SKM-1 (cell line): ENCODE results near the gene MORN1.

ENCODE experiments used
- DNase-seq: peaks from one replicate; lab custom pipeline; 2025; ENCODE audit not compliant: unreplicated experiment; lab: John Stamatoyannopoulos, UW

Gene MORN1

DNA sequence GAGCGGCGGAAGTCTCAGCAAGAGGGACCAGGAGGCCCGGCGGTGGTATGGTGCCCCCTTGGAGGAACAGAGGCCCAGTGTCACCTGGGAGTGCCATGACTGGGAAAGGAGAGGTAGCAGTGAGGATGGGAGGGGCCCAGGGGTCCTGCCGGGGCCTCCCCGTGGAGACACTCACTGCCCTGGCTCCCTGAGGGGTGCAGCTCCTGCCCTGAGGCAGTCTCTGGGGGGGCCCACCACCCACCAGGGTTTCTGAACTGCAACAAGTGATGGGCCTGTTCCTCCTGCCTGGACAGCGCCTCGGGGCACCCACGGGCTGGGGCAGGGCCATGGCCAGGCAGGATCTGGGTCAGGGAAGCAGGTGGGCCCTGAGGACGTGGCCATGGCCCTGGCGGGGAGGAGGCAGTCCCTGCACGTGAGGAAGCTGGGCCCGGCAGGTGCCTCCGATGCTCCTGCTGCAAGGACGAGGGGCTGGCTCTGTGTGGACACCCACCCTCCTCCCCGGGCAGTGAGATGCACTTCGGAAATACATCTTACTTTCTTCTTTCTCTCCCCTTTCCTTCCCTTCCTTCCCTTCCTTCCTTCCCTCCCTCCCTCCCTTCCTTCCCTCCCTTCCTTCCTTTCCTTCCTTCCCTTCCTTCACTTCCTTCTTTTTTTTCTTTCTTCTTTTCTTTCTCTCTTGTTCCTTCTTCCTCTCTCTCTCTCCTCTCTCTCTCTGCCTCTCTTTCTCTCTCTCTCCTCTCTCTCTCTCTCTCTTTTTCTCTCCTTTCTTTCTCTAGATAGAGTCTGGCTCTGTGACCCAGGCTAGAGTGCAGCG, 66.6 kb downstream of the MORN1 start:
- DNase-seq, result no peak

DNA sequence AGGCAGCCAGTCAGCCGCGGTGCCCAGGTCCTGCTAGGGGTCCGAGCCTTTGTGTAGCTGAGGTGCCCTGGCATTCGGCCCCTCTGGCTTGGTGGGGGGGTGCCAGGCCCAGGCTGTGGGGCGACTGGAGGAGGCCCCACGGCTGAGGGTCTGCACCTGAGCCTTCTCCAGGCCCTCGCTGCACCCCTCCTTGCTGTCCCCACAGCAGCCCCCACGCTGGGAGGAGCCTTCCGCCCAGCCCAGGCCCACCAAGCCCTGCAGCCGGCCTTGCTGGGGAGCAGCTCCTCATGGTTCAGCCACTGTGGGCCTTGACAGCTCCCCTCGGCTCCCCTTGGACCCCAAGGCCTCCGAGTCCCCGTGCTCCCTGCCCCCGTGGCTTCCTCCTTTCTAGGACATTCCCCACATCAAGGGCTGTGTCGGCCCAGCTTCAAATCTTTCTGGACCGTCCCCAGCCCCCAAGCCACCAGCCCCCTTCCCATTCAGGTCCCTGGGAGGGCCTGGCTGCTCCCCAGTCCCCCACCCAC, 67.8 kb downstream of the MORN1 start:
- no peak for DNase-seq

DNA sequence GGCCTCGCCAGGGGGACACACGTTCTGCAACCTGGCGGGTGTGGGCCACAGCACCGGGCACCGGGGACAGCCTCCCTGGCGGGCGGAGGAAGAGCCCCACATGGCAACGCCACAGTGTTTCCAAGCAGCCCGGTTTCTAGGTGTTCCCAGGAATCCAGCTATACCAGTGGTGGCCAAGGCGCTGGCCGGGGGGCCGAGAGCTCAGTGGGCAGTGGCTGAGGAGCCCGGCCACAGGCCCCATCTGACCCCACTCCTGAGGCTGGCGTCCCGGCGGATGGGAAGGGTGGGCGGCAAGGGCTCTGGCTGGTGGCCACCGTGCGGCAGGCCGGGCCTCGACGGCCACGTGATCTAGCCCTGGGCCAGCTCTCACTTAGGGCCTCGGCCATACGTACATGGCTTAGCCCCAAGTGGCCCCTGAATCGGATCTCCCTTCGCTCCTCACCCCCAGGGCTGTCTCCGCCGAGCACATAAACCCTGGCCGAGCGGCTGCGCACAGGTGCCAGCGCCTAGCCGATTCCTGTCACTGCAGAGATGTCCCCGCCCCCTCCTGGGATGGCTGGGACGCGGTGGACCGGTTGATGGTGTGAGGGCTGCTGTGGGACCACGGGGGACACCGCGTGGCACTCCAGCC, 68.7 kb downstream of the MORN1 start:
- DNase-seq, result no peak

DNA sequence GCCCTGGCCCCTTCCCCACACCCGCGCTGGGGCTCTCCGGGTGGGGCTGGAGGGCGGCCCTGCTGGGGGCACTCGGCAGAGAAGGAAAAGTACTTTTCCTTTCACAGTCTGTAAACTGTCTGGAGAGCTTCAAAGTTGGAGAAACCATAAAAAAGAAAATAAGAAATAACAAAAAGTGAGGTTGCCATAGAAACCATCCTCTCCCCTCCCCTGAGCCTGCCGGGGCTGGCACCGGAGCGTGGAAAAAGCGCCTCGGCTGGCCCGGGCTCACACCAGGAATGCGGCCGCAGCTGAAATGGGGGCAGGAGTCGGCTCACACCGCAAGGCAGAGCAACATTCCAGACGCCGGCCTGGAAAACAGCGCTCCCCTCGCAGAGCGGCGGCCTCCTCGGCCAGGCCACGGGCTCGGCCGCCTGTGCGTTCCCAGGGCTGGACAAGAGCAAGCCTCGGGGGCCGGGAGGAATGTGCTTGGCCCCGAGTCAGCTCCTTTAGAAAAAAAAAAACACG, 69.2 kb downstream of the MORN1 start:
- no peak for DNase-seq

DNA sequence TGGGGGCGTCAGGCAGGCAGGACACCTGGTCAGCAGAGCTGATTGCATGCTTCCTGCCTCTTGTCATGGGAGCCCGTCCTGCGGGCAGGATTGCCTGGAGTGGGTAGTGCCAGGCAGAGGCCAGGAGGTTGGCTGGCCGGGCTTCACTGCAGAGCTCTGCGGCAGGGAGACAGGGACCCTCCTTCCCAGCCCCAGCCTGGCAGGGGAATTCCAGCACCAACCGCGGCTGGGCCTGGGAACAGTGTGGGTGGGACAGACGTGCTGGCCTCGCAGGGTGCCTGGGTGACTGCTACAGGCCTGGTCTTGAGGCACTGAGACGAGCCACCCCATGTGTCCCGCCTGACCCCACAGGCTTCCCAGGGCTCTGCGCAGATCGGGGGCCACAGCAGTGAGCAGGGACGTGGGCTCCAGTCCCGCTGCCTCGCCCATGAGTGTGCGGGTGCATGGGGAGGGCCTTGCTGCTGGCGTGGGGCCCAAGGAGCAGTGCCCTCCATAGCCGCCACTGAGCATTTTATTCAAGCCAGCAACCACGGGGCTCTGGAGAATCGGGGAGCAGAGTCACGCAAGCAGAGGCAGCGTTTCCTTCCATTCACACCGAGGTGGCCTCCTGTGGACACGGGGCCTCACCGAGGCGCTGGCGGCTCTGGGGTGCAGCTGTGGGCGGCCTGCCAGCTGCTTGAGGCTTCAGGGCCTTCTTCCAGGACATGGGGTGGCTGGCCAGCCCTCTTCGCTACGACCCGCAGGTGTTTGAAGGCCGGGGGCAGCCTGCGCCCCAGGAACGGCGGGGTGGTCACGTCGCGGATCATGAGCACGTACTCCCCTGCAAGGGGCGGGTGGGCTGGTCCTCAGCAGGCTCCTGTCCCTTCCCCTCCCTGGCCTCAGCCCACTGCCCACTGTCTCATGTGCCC, 70.3 kb downstream of the MORN1 start:
- no peak for DNase-seq

DNA sequence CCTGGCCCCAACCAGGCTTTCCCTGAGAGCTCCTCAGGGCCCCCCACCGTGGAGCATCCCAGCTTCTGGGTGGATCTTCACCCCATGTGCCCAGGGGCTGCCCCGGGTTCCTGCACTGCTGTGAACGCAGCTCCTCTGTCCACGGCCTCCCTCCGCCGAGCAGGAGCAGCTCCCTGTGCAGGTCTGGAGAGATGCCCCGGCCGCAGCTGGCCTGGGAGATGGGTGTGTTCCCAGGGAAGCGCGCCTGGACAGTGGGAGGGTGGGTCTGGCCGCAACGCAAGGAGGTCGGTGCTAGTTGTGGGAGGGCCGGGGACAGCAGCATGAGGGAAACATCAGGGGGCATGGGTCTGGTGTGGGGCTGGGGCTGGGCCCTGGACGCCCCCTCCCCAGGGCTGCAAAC, 71.3 kb downstream of the MORN1 start:
- no peak for DNase-seq

DNA sequence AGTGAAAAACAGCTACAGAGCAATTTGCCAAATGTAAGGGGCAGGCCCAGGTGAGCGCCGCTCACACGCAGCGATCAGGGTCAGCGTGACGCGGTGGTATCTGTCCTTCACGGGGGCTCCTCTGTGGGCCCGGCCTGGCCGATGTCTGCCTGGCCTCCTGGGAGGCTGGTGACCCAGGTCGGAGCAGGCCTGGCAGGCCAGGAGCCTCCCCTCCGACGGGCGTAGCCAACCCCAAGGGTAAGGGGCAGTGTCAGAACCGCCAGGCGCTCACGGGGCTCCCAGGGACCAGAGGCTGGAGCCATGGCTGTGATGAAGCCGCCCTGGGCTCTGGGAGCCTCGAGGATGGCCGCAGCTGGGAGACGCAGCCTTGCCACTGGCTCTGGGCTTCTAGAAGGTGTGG, 72.1 kb downstream of the MORN1 start:
- DNase-seq, result no peak

DNA sequence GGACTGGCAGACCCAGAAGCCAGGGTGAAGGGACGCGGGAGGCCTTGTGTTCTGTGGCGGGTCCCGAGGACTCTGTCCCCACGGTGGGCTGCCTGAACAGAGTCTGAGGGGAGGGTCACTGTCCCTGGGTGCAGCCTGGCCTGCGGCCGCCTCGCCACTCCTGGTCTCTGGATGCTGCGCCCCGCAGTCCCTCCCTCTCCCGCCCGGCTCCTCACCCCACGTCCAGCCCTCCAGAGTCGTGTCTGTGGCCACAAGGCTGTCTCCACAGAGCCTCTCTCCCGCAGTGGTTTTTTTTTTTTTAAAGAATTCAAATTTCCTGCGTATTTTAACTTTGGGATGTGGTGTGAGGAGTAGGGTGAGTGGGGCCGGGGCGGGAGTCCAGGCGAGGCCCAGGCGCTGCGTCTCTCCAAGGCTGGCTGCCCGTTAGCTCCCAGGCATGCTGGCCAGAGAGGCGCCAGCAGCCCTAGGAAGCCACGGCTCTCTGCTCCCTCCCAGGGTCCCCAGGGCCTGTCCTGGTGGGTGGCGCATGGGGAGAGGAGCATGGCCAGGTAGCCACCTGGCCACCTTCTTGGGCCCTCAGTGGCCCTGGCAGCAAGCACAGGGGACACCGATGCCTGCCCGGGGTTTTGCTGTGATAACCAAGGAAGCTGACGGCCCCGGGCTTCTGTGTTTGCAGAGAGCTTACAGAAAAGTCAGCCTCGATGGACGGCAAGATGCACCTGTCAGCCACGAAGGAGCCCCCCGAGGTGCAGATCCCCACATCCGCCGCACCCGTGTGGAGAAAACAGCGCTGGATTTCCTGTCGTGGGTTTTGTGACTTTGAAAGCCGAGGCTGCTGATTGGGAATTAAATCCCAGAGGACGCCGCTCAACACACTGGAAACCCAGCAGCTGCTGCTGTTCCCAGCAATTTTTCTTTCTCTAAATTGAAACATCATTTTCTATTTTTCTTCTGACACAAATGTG, 72.8 kb downstream of the MORN1 start:
- DNase-seq, result no peak

DNA sequence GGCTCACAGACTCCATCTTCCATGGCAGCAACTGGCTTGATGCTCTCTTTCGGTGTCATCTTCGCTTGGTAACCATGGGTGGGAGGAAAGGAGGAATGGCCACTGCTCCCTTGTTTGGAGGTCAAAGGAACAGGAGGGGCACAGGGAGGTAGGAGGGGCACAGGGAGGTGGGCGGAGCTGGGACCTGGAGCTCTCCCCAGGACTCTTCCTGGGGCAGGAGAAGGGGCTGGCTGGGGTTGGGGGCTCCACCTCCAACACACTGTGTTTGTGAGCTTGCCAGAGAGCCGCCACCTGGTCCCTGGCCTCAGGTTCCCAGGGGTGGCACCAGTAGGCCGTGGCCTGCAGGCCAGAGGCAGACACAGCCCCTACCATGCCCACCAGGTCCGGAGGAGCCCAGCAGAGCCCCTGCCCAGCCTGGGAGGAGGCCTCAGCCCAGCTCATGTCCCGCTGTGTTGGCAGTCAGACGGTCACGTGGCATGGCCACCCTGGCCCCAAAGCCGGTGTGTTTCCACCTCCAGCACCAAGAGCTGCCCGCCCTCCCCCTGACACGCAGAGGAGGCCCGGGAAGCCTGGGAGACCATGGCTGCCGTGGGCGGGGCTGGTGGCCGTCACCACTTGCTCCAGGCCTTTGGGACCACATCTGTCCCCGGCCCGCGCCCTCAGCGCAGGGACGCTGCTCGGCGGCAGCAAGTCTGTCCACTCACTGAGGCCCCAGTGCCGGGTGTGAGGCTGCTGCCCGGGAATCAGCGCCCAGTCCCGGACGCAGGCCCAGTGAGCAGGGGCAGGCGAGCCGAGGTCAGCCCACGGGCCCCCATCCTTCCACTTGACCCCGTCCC, 73.9 kb downstream of the MORN1 start:
- DNase-seq, result no peak

DNA sequence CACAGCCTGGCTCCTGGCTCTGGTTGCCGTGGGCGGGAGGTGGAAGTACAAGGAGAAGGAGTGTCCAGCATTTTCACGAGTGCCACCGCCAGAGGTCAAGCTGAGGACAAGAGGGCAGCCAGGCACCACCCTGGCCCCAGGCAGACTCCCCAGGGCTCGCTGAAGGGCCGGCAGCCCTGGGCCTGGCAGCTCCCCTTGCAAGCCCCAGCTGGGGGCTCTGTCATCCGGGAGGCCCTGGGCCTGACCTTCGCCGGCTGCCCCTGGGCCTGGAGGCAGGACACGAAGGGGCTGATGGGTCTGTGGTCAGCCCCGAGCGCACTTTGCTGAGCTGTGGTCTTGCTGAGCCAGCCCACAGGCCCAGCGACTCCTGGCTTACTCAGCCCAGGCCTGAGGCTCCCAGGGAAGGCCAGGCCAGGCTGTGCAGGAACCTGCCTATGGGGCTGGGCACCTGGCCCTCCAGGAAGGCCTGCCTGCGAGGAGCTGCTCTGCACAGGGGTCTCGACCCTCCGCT, 74.8 kb downstream of the MORN1 start:
- no peak for DNase-seq

DNA sequence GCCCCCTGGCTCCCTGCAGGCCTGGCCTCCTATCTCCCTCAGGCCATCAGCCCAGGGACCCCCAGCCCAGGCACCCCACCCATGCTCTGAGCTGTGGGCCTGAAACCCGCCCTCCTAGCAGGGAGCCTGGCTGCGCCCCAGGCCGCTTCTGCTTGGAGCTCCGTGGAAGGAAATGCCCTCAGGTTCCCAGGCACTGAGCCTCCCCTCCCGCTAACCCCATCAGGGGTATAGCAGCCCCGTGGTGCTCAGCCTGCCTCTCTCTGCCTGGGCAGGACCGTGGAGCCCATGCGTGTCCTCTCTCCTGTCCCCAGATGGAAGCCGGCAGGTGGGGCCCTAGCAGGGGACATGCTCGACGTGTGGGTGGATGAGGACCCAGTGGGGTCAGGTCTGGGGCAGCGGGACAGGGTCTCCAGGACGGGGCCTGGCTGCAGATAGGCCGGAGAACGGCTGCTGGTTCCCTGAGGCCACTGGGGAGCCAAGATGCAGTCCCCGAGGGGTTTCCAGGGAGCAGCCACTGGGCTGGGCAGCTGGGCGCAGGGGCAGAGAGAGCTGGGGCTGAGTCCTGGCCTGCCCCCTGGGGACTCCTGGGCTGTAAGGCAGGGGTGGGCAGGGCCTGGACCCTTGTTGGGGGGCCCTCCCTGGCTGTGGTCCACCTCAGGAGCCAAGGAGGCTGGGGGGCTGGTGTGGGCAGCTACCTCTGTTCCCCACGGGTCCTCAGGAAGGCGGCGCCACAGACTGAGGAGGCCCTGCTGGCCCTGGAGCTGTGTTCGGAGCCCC, 75.5 kb downstream of the MORN1 start:
- no peak for DNase-seq

DNA sequence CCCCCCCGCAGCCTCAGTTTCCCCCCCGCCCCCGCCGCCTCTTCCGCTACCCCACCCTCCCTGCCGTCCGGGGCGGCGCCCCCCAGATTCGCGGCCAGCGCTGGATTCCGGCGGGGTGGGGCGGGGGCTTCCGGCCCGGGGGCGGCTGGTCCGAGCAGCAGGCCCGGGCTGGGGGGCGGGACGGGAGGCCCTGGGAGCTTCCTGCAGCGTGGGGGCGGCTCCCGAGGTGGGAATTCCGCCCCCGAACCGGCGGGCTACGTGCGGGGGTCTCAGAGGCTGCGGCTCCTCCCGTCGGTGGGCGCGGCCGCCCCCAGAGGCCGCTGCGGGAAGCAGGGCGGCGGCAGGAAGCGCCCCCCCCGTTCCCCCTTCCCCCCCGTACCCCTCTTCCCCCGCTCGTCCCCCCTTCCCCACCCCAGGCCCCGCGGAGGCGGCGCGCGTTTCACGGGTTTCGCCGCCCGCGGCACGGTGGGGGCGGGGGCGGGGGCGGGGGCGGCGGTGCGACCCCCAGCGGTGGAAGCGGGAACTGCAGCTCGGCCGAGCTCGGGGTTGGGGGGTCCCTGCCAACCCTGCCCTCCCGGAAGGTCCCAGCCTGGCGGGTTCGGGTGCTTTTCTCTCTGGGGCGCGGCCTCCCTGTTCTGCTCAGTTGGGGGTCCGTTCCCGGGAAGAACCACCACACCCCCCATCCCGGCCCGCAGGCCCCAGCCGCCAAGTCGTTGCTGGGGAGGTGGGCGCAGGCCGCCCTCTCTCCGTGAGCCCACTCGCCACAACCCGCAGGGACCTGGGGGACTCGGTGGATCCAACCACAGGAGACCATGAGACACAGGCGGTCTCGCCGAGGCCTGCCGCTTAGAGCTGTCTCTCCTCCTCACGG, 76.3 kb downstream of the MORN1 start:
- no peak for DNase-seq

DNA sequence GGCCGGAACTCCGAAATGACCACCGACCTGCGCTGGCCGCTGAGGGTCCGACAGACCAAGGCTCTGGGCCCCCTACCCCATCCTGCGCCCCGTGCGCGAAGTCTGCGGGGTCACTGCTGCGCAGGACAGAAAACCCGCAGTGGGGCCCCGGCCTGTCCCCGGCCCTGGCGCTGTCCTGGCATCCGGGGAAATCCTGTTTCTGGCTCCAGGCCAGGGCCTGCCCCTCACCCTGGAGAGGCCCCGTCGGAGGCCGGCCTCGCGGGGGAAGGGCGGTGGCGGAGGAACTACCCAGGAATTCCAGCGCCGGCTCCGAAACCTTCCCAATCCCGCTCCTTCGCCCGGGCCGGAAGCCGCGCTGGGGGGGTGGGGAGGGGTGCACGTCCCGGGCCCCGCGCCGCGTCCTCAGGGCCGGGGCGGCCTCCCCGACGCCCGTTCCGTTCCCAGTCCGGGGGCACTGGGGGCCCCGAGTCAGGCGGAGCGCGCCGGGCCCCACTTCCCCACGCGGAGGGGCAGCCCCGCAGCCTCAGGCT, 77.0 kb downstream of the MORN1 start:
- DNase-seq, result no peak

DNA sequence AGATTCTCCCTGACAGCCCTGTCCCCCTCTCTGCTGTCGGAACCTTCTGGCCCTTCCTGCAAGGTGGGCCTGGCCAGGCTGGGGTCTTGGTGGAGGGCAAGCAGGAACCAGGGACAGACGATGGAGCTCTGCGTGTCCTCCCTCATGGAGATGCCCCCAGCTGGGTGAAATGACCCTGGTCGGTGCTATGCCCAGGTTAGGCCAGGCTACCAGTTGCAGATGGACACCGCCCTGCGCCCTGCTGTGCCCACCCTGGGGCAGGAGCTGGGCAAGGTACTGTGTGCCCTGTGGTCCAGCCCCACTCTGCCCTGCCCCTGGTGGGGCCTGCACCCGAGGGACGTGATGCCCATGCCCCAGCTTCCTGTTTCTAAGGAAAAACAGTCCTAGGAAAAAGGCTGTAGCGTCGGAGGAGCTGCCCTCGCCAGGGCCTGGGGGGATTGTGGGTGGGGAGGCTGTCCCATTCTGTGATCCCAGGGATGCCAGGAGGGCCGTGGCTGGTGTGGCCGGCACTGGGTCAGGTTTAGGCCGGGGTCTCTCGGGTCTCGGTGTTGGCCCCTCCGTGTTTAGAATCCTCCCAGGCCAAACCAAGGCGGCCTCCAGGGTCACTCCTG, 77.6 kb downstream of the MORN1 start:
- no peak for DNase-seq

DNA sequence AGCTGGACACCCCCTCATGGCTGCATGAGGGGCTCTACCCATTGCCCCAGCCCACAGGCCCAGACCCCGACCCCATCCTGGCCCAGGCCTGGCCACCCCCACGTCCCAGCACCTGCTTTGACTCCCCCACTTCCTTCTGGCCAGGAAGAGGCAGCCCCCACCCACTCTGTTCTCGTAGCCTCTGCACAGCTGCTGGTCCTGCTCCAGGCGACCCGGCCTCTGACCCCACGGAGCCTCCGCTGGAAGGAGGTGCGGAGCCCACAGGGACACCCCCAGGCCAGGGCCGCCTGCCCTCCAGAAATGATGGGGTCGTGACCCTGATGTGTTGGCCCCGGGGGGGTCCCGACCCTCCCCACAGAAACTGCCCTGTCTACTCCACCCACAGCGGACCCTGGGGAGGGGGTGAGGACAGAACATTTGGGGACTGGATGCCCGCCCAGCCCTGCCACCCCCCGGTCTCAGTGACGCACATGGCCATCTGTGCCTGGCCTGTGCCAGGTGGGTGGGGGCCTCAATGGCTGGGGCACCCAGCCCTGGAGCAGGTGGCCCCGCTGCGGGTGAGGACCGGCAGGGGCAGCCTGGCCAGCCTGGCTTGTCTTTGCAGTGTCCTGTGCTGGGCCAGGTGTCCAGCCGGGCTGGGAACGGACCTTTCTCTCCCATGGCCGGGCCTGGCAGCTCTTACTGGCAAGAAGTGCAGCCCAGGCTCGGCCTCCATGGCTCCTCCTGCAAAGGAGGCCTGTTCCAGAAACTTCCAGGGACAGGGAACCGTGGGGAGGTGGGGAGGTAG, 78.6 kb downstream of the MORN1 start:
- no peak for DNase-seq

DNA sequence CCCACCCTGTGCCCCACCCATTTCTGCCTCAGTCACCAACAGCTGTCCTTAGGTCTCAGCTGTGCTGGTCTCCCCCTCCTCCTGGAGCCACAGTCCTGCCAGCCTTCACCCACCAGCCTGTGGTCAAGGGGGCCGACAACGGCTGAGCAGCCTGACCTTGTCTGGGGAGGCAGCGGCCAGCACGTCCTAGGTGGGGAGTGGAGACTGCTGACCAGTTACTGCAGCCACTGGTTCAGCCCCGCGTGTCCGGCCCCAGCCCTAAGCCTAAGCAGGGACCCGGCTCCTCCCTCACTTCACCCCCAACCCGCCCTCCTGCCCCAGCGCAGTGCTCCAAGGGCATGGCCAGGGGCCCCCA, 79.2 kb downstream of the MORN1 start:
- DNase-seq, result no peak
